LNCAP (cell line): ENCODE data around the gene HEG1.

Source experiments
- TF ChIP-seq, protein P1 (sequence below): fragments of 450-650 bp; IDR thresholded peaks from 2 replicates; pipeline ENCODE4 v1.5.1; 2017; ENCODE audit warnings: mild to moderate bottlenecking

The HEG1 gene

DNA sequence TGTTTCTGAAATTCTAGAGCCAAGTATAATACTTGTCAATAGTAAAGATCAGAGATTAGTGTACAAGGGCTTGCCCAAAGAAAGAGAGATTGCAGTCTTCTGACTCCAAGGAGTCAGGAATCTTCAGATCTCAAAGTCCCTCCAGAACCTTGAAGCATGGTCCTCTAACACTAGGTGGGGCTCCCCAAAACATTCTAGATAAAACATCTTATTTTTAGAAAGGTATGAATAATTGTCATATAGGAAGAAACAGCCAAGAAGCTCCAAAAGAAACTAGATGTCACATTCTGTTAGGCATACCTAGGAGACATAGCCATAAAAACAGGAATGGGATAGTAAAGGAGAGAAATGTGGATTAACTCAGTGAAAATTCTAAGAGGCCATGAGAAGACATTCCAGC, 132.0 kb downstream of the HEG1 start:
- TF ChIP-seq, protein P1, sequence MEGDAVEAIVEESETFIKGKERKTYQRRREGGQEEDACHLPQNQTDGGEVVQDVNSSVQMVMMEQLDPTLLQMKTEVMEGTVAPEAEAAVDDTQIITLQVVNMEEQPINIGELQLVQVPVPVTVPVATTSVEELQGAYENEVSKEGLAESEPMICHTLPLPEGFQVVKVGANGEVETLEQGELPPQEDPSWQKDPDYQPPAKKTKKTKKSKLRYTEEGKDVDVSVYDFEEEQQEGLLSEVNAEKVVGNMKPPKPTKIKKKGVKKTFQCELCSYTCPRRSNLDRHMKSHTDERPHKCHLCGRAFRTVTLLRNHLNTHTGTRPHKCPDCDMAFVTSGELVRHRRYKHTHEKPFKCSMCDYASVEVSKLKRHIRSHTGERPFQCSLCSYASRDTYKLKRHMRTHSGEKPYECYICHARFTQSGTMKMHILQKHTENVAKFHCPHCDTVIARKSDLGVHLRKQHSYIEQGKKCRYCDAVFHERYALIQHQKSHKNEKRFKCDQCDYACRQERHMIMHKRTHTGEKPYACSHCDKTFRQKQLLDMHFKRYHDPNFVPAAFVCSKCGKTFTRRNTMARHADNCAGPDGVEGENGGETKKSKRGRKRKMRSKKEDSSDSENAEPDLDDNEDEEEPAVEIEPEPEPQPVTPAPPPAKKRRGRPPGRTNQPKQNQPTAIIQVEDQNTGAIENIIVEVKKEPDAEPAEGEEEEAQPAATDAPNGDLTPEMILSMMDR, result peak; percentile 44; the same call in 1 of the 2 replicates

DNA sequence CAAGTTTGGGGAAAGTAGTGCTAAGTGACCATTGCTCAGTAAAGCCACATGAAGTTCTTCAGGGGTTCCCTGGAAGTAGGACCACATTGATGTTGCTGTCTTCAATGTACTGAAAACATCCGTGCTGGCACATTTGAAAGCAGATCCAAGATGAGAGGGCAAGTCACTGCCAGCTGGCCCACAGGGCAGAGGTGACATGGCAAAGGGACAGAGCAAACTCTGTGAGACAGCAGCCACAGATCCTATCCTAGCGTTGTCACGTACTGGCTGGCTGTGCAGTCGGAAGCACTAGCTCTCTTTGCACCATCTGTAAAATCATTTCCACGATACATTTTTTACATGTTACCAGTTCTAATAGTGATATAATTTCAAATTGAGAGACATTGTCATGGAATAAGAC, 135.1 kb downstream of the HEG1 start:
- TF ChIP-seq, protein P1, result no peak

DNA sequence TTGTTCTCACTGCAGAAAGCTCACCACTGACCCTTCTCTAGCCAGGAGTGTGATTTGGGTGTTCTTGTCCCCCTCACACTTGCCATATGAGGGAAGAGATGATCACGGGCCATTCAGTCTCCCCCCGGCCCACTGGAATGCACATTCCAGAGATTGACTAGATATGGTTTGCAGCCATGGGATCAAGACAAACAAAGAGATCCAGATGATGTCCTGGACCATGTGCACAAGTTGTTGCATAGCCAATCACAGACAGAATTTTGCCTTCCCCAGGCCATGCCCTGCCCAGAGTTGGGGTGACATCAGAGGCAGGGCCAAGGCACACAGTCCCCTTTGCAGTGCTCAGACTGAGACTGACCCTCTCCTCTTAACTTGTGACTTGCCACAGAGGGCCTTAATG, 136.0 kb downstream of the HEG1 start:
- TF ChIP-seq, protein P1, result no peak

DNA sequence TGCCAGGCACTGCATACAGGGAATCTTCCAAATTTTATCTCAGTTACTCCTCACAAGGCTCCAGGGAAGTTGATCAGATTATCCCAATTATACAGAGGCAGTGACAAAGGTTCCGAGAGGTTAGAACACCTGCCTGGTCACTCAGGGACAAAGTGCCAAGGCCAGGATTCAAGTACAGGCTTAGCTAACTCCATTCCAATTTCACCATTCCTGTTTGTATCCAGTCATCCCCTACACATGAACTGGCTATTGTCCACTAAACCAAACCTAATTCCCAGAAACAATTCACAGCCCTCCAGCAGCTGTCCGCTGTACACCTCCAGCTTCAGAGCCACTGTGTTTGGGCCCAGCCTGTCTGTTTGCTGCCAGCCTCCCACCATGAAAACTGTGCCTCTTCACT, 137.3 kb downstream of the HEG1 start:
- TF ChIP-seq, protein P1, result no peak

DNA sequence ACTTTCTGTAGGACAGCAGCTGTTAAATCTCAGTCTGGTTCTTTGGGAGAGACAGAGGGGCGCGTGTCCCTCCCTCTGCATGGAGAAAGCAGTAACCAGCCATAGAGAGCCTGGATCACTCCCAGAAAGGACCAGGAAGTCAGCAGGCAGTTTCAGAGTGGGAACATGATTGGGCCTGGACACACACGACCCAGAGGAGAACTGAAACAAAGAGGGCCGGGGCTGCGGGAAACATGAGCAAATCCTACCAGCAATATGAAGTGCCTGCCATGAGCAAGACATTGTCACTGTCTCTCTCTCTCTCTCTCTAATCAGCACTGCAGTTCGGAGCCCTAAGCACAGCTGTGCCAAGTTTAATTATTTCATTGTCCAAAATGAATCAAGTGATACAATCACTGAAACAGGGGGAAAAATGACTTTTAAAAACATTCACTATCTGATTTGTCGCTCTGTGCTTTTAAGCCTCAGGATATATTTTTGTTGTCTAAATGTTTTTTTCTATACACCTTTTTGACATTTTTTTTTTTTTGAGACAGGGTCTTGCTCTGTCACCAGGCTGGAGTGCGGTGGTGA, 138.9 kb downstream of the HEG1 start:
- TF ChIP-seq, protein P1, result no peak
